ENCODE results near the gene IL21. TPM values are rescaled to one million over a fixed set of nuclear protein-coding genes. Genes with fewer than 3 reads are reported as not detected.

Gene IL21
- total RNA-seq, 1 donor from 2014 or later = not detected

- H3K4me3 Mint-ChIP-seq (ENCODE audit: unreplicated experiment) = no peak overlapping the region
- Histone ChIP-seq H3K36me3 (ENCODE audit: insufficient read depth, low read length) (no peaks in the 10 kb centered on the region), H3K4me2 (ENCODE audit: low read length) (peak overlapping the region; percentile 54), H2AFZ (ENCODE audit: low read depth, low read length) (no peak overlapping the region), H3K4me3 (ENCODE audit: insufficient read depth, low read depth, low read length) (no peak overlapping the region), H3K9me3 (ENCODE audit: insufficient read depth, low read depth, low read length) (no peaks in the 10 kb centered on the region), H3K79me2 (ENCODE audit: insufficient read depth, low read length) (no peaks in the 10 kb centered on the region), H3K27me3 (ENCODE audit: insufficient read depth, low read length) (no peaks in the 10 kb centered on the region), H3K4me1 (ENCODE audit: insufficient read depth, low read length) (peaks cover 23% of the 10 kb centered on the region), H3K27ac (ENCODE audit: low read depth, low read length) (peak overlapping the region; percentile 61), H4K20me1 (ENCODE audit: insufficient read depth, low read length) (no peaks in the 10 kb centered on the region), H3K9ac (ENCODE audit: low read length) (peak overlapping the region; percentile 23)
- no peaks in the 10 kb centered on the region for H3K36me3 Mint-ChIP-seq (ENCODE audit: low read depth, unreplicated experiment)
- peaks cover 55% of the 10 kb centered on the region for H3K4me1 Mint-ChIP-seq (ENCODE audit: low read depth, unreplicated experiment)
- no peak for FAIRE-seq
- H3K27me3 Mint-ChIP-seq (ENCODE audit: low read depth, unreplicated experiment) = no peaks in the 10 kb centered on the region
- H3K27ac Mint-ChIP-seq (ENCODE audit: unreplicated experiment) = peak overlapping the region; percentile 88
- no peaks in the 10 kb centered on the region for H3K9me3 Mint-ChIP-seq (ENCODE audit: unreplicated experiment)
- TF ChIP-seq CTCF (IDR thresholded peaks at IDR 0.05; ENCODE audit: insufficient read depth, low read depth, low read length) (no peak), EZH2 (IDR thresholded peaks at IDR 0.05; ENCODE audit: insufficient read depth, low read length) (no peak)
- DNase-seq (ENCODE audit: low read depth) = peak; percentile 96
Measured at GRCh38 chr4:122666527-122667245, 45.8 kb upstream of the IL21 start.

GRCh38 chr4:122665161-122665929 is 44.5 kb upstream of the IL21 start:
- H3K9me3 Mint-ChIP-seq (ENCODE audit: unreplicated experiment) = no peaks in the 10 kb centered on the region
- Histone ChIP-seq H3K9ac (ENCODE audit: low read length) (no peak overlapping the region), H2AFZ (ENCODE audit: low read depth, low read length) (no peak overlapping the region), H4K20me1 (ENCODE audit: insufficient read depth, low read length) (no peaks in the 10 kb centered on the region), H3K4me1 (ENCODE audit: insufficient read depth, low read length) (peaks cover 23% of the 10 kb centered on the region), H3K9me3 (ENCODE audit: insufficient read depth, low read depth, low read length) (no peaks in the 10 kb centered on the region), H3K4me2 (ENCODE audit: low read length) (no peak overlapping the region), H3K79me2 (ENCODE audit: insufficient read depth, low read length) (no peaks in the 10 kb centered on the region), H3K4me3 (ENCODE audit: insufficient read depth, low read depth, low read length) (no peak overlapping the region), H3K36me3 (ENCODE audit: insufficient read depth, low read length) (no peaks in the 10 kb centered on the region), H3K27ac (ENCODE audit: low read depth, low read length) (no peak overlapping the region), H3K27me3 (ENCODE audit: insufficient read depth, low read length) (no peaks in the 10 kb centered on the region)
- no peaks in the 10 kb centered on the region for H3K27me3 Mint-ChIP-seq (ENCODE audit: low read depth, unreplicated experiment)
- H3K27ac Mint-ChIP-seq (ENCODE audit: unreplicated experiment) = peak overlapping the region; percentile 88
- TF ChIP-seq CTCF (IDR thresholded peaks at IDR 0.05; ENCODE audit: insufficient read depth, low read depth, low read length) = no peak
- no peak for TF ChIP-seq EZH2 (IDR thresholded peaks at IDR 0.05; ENCODE audit: insufficient read depth, low read length)
- no peak overlapping the region for H3K4me3 Mint-ChIP-seq (ENCODE audit: unreplicated experiment)
- FAIRE-seq (no peak), DNase-seq (ENCODE audit: low read depth) (no peak)
- H3K4me1 Mint-ChIP-seq (ENCODE audit: low read depth, unreplicated experiment) = peaks cover 65% of the 10 kb centered on the region
- H3K36me3 Mint-ChIP-seq (ENCODE audit: low read depth, unreplicated experiment) = no peaks in the 10 kb centered on the region
